Activated naive CD8-positive, alpha-beta T cell treated with anti-CD3 and anti-CD28 coated beads, Interleukin-2, amount 50 U/mL, for 16 hours (primary cell): Measurements from ENCODE around the gene COX6B2.
"Not testable (repeated sequence)": the region's sequence is repeated elsewhere in the genome, so short reads cannot be mapped to it uniquely, and the experiment has no call there.

Experiments
- DNase-seq: peaks from one replicate; pipeline ENCODE4 v3.0.0-alpha.2; 2020; ENCODE audit warnings: low read depth, low spot score

COX6B2 gene, protein sequence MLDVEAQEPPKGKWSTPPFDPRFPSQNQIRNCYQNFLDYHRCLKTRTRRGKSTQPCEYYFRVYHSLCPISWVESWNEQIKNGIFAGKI

DNA sequence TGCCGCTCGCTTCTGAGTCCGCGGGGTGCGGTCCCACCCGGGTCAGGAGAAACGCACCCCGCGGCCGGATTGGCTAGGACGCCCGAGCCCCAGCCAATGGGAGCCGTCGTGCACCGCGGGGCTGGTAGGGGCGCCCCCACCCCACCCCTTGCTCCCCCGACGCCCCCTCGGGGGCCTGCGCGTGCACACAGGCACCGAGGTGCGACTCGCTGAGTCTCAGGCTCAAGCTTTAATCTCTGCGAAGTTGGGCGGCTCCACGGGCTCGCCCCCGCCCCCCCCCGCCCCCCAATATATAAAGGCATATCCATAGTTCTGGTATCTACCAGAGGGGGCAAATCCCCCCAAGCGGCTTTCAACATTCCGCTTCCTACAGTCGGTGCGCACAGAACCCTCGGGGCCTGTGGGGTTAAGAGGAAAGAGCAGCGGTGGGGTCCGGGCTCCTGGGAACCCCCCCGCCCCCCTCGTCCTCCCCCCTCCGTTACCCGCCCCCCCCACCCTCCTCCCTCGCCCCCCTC lies at the start of gene COX6B2:
Gene COX6B2, minus strand, starts transcription at position 22 of the 515 bp plus-strand sequence. CDS start 198 bp downstream, outside the sequence.
- no peak for DNase-seq

DNA sequence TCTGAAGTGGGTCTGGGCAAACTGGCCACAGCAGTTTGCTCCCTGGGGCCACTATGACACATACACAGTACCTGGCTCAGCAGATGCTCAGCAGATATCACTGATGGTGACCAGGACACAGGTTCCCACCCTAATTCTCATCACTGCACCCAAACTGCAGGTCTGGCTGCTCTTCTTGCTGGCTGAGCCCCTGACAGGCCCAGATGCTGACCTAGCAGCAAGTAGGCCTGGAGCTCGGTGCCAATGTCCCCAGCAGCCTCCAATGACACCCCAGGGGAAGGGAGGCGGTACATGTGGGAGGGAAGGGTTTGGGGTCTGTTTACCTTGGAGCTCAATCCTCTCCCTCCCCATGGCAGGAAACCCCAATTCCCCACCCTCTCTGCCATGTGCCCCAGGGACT lies 48.0 kb upstream of the COX6B2 start:
- no peak for DNase-seq

DNA sequence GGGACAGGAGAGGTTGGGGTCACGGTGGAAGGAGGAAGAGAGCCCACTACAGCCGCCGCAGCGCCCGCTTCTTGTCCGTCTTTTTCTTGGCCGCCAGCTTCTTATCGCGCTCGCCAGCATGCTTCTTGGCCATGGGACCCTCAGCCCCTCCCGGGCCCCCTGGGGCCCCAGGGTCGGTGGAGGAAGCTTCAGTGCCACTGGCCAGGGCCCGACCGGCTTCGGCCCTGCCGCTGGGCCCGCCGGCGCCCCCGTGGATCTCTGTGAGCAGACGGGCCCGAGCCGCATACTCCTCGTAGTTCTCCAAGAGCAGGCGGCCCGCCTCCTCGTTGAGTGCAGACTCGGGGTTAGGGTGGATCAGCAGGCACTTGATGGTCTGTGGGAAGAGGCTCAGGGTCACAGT lies 46.9 kb upstream of the COX6B2 start:
- DNase-seq = not testable (repeated sequence)

DNA sequence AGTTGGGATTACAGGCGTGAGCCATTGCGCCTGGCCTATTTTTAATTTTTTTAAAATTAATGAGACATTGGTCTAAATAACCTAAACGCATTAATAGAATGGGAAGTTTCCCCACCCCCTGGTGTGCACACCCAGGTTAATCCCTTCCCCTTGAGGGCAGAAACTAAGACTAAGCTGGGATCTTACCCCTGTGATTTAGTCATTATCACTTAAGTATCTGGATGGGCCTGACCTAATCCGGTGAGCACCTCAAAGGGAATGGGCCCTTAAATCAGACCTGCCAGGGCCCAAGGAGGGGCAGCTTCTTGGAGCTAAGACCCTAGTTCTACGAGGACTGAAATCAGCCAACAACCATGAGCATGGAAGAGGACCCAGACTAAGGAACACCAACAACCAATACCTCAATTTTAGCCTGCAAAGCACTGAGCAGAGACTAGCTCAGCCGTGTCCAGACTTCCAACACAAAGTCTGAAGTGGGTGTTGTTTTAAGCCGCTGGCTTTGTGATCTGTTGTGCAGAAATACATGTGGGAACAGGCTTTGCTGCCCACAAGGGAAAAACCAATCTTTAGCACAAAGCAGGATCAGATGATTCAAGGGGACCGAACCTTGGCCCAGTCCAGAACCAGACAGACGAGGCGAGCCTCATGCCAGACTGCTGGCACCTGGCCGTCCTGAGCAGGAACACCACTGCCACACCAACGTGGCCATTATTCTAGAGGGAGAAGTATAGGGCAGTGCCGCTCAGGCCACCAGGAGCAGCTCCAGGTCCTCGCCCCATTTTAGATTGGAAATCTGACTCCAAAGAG lies 46.0 kb upstream of the COX6B2 start:
- no peak for DNase-seq

DNA sequence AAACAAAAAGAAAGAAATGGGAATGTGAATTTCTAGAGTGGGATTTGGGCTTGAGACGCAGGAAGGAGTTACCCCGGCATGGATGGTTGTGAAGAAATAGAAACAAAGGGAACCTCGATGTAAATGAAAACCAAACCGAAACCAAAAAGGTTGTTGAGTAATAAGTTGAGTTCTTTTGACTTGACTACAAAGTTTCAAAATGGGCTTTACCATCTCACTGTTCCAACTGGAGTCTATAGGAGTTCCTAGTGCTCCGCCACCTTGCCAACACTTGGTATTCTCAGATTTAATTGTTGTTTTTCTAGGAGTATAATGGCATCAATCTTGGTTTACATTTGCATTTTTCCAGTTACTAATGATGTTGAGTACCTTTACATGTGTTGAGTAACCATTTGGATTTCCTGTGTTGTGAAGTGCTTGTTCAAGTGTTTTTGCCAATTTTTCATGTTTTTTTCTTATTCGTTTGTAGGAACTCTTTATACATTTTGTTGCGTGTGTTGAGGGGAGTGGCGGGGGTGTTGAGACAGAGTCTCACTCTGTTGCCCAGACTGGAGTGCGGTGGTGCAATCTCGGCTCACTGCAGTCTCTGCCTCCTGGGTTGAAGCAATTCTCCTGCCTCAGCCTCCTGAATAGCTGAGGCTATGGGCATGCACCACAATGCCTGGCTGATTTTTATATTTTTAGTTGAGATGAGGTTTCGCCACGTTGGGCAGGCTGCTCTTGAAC lies 43.8 kb upstream of the COX6B2 start:
- DNase-seq = no peak

DNA sequence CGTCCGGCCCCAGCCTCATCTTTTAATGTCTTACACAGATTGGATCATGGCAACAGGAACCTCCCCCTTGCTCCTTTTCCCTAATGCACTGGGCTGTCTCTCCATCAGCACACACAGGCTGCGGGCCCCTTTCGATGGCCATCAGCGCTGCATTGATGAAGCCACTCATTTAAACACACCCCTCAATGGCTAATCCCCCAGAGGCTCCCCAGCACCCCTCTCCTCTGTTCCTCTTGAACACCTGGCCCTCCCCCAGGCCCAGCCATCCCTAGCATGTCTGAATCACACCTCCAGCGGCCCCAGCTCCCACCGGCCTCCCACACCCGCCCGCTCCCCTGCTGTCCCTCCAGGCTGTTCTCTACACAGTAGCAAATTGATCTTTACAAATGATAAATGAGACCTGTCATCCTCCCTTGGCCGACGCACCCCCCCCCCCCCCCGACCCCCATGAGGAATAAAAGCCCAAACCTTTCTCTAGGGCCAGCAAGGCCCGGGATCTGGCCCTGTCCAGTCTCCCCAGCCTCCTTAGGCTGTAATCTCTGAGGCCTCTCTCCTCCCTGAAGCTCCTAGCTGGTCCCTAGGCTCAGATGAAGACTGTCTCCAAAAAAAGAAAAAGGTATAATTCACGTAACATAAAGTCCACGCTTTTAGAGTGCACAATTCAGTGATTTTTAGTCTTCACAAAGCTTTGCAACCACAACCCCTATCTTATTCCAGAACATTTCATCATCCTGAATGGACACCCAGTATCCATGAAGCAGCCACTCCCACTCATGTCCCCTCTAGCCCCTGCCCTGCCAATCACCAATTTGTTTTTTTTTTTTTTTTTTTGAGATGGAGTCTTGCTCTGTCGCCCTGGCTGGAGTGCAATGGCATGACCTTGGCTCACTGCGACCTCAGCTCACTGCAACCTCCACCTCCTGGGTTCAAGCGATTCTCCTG lies 38.6 kb upstream of the COX6B2 start:
- no peak for DNase-seq

DNA sequence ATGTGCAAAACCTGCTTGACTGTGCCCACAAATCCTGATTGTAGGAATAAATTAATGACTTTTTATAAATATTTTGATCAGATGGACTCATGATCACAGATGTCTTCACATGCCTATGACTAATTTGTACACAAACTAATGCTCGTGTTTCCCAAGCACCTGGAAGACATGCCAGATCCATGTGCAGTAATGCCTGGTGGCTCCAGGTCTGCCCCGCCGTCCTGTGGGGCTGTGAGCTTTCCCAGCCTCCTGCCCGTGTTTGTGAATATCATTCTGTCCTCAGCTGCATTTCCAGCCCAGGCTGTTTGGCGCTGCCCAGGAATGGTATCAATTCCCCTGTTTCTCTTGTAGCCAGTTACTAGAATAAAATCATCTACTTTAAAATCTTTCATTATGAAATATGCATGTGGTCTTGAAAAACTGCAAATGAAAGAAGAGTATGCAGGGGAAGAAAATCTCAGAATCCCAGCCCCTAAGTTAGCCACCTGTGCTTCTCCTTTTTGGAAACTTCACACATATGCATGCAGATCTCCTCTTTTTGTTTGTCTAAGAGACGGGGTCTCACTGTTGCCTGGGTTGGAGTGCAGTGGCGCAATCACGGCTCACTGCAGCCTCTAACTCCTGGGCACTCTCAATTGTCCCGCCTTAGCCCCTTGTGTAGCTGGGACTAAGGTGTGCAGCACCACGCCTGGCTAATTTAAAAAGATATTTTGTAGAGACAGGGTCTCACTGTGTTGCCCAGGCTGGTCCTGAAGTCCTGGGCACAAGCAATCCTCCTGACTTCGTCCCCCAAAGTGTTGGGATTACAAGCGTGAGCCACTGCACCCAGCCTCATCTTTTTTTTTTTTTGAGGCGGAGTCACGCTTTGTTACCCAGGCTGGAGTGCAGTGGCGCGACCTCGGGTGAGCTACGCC lies 37.4 kb upstream of the COX6B2 start:
- no peak for DNase-seq

DNA sequence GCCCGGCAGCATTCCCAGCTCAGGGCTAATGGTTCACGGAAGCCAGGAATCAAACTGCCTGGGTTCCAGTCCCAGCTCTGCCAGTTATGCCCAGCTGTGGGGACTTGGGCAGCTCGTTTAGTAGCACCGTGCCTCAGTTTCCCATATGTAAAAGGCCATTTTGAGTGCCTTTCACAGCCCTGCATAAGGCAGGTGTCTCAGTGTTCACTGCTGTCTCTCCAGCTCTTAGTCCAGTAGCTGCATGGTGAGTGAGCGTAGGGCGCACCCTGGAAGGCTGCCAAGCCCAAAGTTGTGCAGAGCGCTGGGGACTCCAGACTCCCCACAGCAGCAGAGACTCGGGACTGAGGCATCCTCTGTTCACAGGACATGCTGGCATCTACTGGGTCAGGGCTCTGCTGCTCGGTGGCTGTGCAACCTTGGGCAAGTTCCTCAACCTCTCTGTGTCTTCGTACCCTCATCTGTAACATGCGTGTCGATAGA lies 36.7 kb upstream of the COX6B2 start:
- no peak for DNase-seq

DNA sequence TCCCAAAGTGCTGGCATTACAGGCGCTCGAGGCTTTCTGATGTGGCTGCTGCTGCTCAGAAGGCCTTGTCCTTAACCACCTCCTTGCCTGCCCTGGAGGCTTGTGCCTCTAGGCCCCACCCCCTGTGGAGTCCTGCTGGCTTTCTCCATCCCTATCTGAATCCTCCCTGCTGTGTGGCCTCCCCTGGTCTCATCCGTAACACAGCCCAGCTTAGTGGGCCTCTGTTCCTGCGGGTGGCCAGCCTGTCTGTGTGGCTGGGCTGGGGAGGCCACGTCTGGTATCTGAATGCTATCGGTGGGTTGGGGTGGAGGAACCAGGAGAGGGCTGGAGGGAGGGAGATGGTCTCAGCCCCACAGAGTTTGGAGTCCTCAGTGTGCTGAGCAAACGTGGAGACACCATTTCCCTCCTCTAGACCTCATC lies 36.0 kb upstream of the COX6B2 start:
- no peak for DNase-seq

DNA sequence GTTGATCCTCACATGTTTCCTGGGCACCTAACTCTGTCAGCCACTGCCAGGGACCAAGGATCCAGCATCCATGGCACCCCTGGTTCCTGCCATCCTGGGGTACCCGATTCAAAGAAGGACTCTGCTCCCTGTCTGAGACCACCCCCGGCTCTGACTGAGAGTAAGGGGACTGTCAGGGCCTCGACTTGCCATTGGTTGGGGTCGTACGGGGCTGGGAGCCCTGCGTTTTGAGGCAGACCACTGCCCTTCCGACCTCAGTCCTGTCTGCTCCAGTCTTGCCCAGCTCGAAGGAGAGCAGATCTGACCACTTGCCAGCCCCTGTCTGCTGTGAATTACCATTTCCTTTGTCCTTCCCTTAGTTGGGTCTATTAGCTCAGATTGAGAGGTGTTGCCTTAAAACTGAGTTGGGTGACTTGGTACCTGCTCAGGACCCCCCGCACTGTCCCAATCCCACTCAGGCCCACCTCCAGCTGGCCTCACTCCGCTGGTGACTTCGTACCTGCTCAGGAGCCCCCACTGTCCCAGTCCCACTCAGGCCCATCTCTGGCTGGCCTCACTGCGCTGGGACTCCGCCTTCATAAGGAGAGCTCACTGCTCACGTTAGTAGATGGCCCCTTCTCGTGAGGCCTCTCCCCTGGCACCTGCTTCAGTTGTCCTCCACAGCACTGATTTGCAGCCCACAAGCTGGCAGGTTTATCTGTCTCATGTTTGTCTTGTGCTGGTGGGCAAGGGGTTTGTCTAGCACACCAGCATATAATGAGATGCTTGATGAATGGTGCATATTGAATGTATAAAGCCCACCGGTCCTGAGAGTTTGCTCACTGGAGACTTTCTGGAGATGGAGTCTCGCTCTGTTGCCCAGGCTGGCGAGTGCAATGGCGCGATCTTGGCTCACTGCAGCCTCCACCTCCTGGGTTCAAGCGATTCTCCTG lies 35.1 kb upstream of the COX6B2 start:
- DNase-seq = no peak

DNA sequence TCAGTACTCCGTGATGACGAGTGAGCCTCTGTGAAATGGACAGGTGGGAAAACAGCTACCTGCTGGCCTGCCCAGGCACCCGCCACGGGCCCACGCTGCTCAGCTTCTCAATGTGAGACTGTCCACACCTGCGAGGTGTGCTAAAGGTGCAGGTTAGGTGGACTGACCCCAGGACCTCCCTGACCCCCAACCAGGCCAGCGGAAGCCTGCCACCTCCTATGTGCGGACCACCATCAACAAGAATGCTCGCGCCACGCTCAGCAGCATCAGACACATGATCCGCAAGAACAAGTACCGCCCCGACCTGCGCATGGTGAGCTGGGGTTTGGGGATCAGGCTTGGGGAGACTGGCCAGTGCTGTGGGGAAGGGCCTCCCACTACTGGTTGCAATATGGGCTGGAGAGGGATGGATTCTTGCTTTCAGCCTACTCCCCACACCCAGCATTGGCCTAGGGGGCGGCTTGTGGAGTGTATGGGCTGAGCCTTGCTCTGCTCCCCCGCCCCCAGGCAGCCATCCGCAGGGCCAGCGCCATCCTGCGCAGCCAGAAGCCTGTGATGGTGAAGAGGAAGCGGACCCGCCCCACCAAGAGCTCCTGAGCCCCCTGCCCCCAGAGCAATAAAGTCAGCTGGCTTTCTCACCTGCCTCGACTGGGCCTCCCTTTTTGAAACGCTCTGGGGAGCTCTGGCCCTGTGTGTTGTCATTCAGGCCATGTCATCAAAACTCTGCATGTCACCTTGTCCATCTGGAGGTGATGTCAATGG lies 33.4 kb upstream of the COX6B2 start:
- DNase-seq = no peak

DNA sequence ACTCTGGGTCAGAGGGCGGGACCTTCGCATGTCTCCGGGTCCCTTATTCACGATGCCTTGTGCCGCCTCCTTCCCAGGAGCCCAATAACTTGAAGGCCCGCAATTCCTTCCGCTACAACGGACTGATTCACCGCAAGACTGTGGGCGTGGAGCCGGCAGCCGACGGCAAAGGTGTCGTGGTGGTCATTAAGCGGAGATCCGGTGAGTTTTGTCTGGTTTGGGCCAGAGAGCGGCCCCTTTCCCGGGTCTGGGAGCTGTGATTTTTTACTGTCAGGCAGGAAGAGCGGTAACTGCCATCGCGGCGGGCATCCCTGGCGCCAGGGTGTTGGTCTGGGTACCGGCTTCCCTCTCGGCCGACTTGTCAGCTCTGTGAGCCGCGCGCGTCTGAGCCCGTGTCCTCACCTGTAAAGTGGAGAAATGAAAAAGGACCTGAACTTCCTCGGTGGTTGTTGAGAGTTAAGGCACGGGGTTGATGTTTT lies 32.0 kb upstream of the COX6B2 start:
- no peak for DNase-seq

DNA sequence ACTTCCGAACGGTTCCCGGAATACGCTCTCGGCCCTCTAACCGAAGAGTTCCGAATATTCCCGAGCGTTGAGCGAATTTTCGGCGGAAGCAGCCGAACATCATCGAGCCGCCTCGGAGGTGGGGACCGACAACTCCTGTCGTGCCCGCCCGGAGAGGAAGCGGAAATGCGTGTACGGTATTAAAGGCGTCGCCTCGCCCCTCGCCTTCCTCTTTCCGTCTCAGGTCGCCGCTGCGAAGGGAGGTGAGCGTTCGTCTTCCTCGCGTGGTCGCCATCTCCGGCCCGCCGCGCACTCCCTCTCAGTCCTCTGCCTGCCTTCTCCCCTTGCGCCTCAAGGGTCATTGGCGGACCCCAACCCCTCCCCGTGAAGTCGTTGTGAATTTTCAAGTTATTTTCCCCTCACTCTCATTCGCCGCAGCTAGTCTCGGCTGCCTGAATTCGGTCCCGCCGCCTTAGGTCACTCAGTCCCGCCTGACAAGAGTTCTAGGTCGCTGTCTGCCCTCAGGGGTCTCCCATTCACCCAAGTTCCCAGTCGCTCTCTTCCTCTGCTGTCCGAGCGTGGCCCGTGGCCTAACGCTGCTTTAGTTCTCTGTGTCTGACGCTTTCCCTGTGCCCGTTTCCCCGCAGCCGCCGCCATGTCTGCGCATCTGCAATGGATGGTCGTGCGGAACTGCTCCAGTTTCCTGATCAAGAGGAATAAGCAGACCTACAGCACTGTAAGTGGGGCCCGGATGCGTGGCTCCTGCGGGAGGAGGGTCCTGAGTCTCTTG lies 31.4 kb upstream of the COX6B2 start, which contains the start of gene RPL28:
Gene RPL28, plus strand, starts transcription at position 209 of the 769 bp plus-strand sequence. Its CDS starts 426 bp downstream, at position 635.
- peak; percentile 93 for DNase-seq

DNA sequence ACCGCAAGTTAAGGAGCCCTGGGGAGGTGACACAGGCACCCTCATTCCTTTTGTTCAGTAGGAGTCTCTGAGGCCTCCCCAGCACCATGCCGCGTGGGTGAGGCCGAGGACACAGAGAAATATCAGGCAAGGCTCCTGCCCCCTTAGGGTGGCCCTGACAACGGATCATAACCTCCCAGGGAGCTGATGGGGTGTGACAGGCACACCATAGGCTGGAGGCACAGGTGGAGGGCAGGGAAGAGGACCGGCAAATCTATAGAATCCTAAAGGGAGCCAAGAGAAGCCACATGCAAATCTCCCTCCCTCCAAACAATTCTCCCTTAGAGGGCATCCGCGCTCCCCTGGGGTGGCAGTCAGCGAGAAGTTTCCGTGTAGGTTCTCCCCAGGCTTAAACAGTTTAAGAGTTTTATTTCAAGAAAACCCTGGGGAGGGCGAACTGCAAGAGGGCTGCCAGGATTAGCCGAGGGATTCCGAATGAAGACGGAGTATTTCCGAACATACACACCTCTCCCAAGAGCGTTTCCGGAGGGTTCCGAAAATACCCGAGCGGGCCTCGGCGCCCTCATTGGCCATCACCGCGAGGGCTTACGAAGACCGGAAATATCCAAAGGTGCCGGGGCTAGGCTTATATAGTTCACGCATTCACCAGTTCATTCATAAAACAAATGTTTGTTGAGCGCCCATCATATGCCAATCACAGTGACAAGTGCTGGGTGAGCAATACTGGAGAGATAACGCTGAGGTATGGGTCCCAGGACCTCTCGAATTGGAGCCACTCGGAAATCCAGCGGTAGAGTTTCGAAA lies 30.6 kb upstream of the COX6B2 start:
- peak; percentile 89 for DNase-seq

DNA sequence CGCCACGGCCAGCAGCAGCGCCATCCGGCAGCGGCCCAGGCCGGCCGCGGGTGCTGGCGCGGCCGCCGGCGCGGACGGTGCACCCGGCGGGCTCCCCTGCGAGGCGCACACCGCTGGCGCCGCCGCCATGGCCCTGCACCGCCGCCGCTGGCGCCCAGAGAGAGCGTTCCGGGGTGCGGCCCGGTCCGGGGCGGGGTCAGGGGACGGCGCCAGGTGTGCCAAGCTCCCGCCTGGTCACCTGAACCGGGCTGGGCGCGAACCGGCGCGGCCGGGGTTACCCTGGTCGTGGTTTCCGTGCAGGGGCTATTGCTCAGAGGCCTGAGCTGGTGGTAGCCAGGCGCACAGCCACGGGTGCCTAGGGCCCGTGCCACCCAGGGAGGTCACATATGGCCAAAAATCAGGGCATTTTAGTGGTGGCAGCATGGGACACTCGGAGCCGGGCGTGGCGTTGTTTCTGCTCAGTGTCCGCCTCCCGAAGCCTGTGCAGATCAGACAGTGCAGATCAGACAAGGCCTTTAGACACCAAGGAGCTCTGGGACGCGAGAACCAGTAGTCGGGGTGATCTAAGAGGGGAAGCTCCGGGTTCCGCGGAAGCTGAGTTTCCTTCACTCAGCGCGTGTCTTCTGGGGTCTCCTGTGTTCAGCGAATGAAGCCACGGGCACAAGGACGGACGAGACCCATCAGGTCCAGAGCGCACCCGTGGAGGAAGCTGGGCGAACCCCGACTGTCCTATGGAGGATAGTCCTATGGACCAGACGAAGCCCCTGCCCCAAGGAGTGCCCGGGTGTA lies 29.8 kb upstream of the COX6B2 start, which contains the start of gene TMEM238:
Gene TMEM238, minus strand, starts transcription at position 162 of the 789 bp plus-strand sequence. Its CDS starts 33 bp downstream, at position 129.
- no peak for DNase-seq
